Hepatocyte (in vitro differentiated cells): ENCODE data around the gene TOM1L1.

Experiments used
- EZH2 ChIP-seq: fragments of 200-600 bp; sonication (generic); IDR thresholded peaks from 2 replicates; pipeline ENCODE4 v1.6.1; 2016; ENCODE audit warnings: antibody characterized with exemption, mild to moderate bottlenecking, borderline replicate concordance
- EZH2phosphoT487 ChIP-seq: fragments of 200-600 bp; sonication (generic); IDR thresholded peaks from one replicate; pipeline ENCODE4 v1.6.1; 2018; ENCODE audit warnings: antibody characterized with exemption, mild to moderate bottlenecking, low read depth, moderate library complexity; ENCODE audit not compliant: unreplicated experiment, severe bottlenecking
- TF ChIP-seq, protein P1 (sequence below): fragments of 200-600 bp; sonication (generic); IDR thresholded peaks from 2 replicates; pipeline ENCODE4 v1.5.1; 2016; ENCODE audit warnings: antibody characterized with exemption, mild to moderate bottlenecking; ENCODE audit not compliant: poor library complexity

DNA sequence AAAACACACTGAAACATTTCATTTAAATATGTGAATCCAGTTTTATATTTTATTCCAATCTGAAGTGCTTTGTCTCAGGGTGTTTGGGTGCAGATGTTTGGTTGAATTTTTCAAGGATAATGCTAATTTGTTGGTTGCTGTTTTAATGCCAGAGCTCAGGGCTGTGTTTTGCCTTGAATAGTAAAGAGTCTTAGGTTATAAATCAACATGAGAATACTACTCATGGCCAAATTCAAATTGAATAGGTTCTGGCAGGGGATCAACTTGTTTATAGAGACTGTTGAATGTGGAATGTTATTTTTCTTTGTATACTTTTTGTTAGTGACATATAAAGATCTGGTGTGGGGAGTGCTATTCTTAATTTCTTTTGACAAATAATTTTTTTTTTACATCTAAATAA lies 18.8 kb downstream of the TOM1L1 start:
- TF ChIP-seq, protein P1, sequence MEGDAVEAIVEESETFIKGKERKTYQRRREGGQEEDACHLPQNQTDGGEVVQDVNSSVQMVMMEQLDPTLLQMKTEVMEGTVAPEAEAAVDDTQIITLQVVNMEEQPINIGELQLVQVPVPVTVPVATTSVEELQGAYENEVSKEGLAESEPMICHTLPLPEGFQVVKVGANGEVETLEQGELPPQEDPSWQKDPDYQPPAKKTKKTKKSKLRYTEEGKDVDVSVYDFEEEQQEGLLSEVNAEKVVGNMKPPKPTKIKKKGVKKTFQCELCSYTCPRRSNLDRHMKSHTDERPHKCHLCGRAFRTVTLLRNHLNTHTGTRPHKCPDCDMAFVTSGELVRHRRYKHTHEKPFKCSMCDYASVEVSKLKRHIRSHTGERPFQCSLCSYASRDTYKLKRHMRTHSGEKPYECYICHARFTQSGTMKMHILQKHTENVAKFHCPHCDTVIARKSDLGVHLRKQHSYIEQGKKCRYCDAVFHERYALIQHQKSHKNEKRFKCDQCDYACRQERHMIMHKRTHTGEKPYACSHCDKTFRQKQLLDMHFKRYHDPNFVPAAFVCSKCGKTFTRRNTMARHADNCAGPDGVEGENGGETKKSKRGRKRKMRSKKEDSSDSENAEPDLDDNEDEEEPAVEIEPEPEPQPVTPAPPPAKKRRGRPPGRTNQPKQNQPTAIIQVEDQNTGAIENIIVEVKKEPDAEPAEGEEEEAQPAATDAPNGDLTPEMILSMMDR = no peak
- TF ChIP-seq EZH2 = no peak
- no peak for TF ChIP-seq EZH2phosphoT487
